Cardiac septum (tissue), 1 donor: ENCODE data around the gene NAALADL2. TPM values are rescaled to one million over a fixed set of nuclear protein-coding genes. Genes with fewer than 3 reads are reported as not detected.

Source experiments
- DNase-seq: peaks from one replicate; pipeline ENCODE4 v3.0.0-alpha.2; 2020; ENCODE audit warnings: low spot score
- intact Hi-C: fragments of 100-400 bp; cut with DNase I; formaldehyde crosslinking; loops from one replicate; pipeline ENCODE4 v1.14.0; 2022
- long read RNA-seq: library from polyadenylated mRNA; unstranded; transcript quantifications from one replicate; pipeline ENCODE4 v2.0.0, GENCODE V29; 2021
- total RNA-seq: library from RNA; stranded (reverse); fragmentation: NEBNext Ultra II Directional; extraction: Animal tissue kit (Norgen Biotek cat#: 25700); gene quantifications from one replicate; pipeline ENCODE4 v1.2.1, GENCODE V29; 2021
- donor health status: DM: no; HTN: no; CAD: no.

Gene NAALADL2
- 10.4 TPM for total RNA-seq
- long read RNA-seq, partial matches to known transcripts = 1 of 16 reads
- long read RNA-seq, other reads (novel, unspliced or antisense) = 13 of 16 reads

DNA sequence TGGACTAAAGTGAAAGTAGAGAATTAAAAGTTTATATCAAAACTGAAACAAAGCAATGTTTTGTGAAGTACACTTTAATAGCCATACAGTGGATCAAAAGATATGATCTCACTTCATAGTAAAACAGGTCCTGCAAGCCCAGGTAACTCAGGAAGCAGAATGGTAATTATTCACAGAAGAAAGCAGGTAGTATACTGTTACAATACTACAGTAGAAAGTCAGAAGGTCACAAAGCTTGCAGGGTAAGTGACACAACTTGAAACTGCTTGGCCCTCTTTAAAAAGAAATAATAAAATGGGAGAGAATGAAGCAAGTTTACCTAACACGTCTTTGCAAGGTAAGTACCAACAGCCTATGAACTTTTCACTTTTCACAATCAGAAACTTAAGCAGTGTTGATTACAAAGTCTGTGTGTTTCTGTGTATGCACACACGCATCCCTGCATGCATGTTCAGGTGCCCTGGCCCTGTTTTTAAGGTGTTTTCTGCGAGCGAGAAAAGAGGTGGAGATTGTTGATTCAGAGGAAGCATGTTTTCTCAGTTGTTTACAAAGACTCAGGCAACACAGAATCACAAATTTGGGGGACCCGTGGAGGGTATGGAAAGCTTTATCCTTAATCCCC lies at the start of gene NAALADL2:
TSS of gene NAALADL2 (plus strand) at position 221 of the 622 bp plus-strand sequence.
- intact Hi-C loops = no loop called here
- no peak for DNase-seq

- no peak for DNase-seq
- intact Hi-C loops = no loop called here
Measured at GRCh38 chr3:174810254-174810653, 48.9 kb upstream of the NAALADL2 start.

DNA sequence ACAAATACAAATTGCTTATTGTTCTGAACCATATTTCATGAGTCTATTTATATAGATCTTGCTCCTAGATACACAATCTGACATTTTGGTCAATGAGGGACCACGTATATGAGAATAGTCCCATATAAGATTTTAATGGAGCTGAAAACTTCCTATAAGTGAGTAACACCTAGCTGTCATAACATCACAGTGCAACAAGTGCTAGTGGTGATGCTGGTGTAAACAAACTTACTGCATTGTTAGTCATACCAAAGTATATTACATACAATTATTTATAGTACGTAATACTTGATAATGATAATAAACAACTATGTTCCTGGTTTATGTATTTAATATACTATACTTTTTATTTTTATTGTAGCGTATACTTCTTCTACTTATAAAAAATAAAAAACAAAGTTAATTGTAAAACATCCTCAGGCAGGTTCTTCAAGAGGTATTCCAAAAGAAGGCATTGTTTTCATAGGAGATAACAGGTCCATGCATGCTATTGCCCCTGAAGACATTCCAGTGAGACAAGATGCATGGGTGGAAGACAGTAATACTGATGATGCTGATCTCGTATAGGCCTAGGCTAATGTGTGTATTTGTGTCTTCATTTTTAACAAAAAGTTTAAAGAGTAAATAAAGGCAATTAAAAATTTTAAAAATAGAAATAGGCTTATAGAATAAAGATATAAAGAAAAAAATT lies 46.8 kb upstream of the NAALADL2 start:
- no peak for DNase-seq
- intact Hi-C loops = no loop called here

- intact Hi-C loops = no loop called here
- DNase-seq = no peak
Measured at GRCh38 chr3:174815750-174816149, 43.4 kb upstream of the NAALADL2 start.

DNA sequence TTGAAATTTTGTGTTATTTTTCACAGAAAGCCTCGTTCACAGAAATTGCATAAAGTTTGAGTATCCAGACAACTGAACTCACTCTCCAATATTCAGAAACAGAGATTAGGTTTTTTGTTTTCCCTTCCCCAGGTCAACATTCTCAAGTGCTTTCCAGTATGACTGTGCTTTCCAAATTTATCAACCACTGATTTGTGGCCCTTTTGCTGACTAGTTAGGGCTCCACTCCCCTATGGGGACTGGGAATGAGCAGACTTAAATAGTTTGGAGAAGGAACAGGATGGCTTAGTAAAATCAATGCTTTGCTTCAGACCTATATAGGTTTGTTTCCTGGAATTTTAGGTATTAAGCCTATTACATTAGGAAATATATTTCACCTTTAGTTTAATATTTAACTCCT lies 38.2 kb upstream of the NAALADL2 start:
- no peak for DNase-seq
- intact Hi-C loops = no loop called here

GRCh38 chr3:174821477-174821876 lies 37.7 kb upstream of the NAALADL2 start:
- intact Hi-C loops = no loop called here

GRCh38 chr3:174822320-174822719 lies 36.8 kb upstream of the NAALADL2 start:
- intact Hi-C loops = no loop called here
- DNase-seq = no peak

More at GRCh38 chr3:174821477-174821876, 37.7 kb upstream of the NAALADL2 start:
- DNase-seq = no peak

- intact Hi-C loops = no loop called here
- no peak for DNase-seq
Measured at GRCh38 chr3:174826069-174826468, 33.1 kb upstream of the NAALADL2 start.

DNA sequence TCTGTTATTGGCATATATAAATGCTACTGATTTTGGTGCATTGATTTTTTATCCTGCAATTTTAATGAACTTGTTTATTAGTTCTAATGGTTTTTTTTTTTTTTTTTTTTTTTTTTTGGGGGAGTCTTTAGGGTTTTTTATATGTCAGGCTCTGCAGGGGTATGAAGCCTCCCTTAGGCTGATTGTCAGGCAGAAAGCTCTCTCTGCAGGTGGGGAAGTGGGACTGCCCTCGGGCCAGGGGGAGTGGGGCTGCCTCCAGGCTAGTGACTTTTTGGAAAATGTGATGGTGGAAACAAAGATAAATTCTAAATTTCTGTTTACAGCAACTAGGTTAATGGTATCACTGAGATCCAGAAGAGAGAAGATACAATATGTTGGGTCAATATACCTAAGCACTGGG lies 14.4 kb upstream of the NAALADL2 start:
- intact Hi-C loops = no loop called here
- DNase-seq = no peak

- intact Hi-C loops = no loop called here
- DNase-seq = no peak
Measured at GRCh38 chr3:174846055-174846454, 13.1 kb upstream of the NAALADL2 start.

DNA sequence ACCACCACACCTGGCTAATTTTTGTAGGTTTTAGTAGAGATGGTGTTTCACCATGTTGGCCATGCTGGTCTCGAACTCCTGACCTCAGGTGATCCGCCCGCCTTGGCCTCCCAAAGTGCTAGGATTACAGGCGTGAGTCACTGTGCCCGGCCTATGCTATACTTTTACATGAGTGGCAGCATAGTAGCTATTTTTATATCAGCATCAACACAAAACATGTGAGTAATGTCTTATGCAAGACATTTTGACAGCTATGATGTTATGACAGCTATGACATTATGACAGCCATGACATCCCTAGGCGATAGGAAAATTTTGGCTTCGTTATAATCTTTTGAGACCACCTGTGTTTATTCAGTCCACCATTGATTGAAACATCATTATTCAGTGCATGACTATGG lies 4.1 kb upstream of the NAALADL2 start:
- DNase-seq = no peak
- intact Hi-C loops = no loop called here

DNA sequence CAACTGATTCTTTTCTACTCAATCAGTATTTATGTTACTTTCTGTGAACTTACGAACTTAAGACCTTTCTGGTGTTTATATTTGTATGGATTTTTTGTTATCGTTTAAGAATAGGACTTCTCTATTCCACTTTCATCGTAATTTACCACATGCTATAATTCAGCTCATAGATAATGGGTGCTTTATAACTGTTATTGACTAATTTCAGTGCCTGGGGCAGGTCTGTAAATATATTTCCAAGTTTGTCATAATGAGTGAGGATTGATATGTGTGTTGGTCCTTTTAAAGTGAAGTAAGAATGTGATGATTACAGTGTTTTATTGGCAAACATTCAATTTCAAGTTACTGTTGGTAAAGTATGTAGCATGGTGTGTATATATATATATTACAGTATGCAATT lies 1.8 kb upstream of the NAALADL2 start:
- DNase-seq = no peak
- intact Hi-C loops = no loop called here

DNA sequence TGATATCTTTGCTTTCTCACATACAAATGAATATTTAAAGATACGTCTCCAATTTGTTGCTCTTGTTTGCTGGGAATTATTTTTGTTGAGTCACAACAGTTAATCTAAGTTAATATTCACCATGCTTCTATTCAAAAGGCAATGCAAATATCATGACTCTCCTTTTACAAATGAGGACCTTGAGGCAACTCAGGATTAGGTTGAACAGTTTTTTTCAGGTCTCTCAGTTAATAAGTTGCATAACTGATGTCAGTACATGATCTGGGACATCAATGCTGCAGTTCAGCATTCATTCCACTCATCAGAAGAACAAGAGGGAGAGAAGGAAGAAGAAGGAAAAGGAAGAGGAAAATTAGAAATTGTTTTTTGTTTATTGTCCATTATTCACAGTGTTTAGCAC lies 781 bp upstream of the NAALADL2 start:
- no peak for DNase-seq
- intact Hi-C loops = no loop called here

- DNase-seq = no peak
- intact Hi-C loops = no loop called here
Measured at GRCh38 chr3:174859756-174860155, 622 bp downstream of the NAALADL2 start.

GRCh38 chr3:174862101-174862500 lies 3.0 kb downstream of the NAALADL2 start:
- intact Hi-C loops = no loop called here
- DNase-seq = no peak

GRCh38 chr3:174862666-174863065 lies 3.5 kb downstream of the NAALADL2 start:
- no peak for DNase-seq
- intact Hi-C loops = no loop called here

DNA sequence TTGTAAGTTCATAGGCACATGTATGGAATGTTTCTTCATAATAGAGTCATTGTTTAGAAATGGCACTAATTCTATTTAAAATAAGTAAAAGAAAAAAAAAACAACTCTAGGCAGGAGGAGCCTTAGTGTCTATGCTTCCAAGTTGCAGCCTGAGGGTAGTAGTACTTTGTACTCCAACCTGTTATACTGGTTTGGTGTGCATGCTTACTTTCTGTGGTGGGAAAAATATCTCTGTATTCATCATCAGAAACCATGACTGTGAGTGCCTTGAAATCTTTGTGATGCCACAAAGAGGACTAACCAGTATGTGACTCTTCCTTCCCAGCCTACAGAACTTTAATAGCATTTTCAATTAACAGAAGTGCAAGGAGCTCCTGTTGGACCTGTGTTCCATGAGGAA lies 4.4 kb downstream of the NAALADL2 start:
- DNase-seq = no peak
- intact Hi-C loops = no loop called here

DNA sequence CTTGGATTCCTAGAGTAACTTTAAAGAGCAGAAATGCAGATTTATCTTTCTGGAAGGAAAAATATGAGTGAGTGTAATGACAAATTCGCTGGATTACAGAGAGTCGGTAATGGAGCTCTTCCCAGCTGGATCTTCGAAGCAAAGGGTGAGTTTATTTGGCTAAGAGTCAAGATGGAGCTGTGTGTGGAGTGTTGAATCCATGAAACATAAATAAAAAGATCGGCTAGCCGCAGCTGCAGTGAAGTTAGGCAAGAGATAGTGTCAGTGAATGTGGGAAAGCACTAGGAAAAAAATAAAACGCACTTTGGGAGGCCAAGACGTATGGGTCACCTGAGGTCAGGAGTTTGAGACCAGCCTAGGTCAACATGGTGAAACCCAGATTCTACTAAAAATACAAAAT lies 10.3 kb downstream of the NAALADL2 start:
- no peak for DNase-seq
- intact Hi-C loops = no loop called here

DNA sequence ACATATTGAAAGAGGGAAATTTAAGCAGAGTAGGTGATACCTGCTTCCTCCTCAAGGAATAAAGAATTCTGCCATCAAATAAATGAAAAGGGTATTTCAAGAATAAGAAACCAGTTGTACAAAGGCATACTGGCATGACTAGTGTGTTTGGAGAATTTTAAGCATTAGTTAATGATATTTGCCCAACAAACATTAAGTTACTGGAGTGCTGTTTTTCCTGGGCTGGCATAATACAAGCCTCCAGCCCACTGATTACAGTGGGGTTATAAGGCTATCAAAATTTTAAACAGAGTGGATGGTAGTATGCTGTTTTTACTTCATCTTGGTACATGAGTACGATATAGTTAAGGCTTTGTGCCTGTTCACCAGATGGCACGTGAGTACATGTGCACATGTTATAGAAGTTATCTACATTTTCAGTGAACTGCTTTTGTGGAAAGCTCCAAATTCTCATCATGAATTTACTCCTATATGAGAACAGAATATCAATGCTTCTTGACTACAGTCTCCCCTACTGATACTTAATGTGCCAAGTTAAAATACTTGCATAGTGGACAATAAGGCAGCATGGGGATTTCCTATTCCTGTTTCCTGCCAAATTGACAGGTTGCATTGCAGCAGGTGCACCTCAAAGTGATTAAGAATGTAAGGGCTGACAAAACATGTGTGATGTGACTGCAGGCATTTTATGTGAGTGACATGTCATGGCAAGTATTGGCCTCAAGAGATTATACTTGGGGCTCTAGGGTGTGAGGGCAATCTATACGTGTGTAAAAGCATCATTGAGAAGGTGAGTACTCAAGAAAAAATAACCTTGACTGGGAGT lies 14.9 kb downstream of the NAALADL2 start:
- no peak for DNase-seq
- intact Hi-C loops = no loop called here

DNA sequence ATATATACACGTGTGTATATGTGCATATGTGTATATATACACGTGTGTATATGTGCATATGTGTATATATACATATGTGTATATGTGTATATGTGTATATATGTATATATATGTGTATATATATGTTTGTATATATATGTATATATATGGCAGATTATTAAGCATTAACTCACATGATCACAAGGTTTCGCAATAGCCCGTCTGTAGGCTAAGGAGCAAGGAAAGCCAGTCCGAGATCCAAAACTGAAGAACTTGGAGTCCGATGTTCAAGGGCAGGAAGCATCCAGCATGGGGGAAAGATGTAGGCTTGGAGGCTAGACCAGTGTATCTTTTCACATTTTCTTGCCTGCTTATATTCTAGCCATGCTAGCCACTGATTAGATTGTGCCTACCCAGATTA lies 23.7 kb downstream of the NAALADL2 start:
- no peak for DNase-seq
- intact Hi-C loops = no loop called here
